Suprapubic skin (tissue), 4 donors: ENCODE measurements around the gene SCAMP1. TPM values are rescaled to one million over a fixed set of nuclear protein-coding genes. Genes with fewer than 3 reads are reported as not detected.

Experiments used
- DNase-seq, 2 donors: peaks; one replicate each; pipeline ENCODE4 v3.0.0-alpha.2; 2019; ENCODE audit warnings: low spot score in 2 of 2
- H3K27ac ChIP-seq: fragments of 200-600 bp; sonication (generic); one replicate; pipeline ENCODE4 v1.5.1; 2019
- H3K27me3 ChIP-seq: fragments of 200-600 bp; sonication (generic); one replicate; pipeline ENCODE4 v1.5.1; 2019
- H3K36me3 ChIP-seq: fragments of 200-600 bp; sonication (generic); one replicate; pipeline ENCODE4 v1.5.1; 2019
- H3K4me1 ChIP-seq: fragments of 200-600 bp; sonication (generic); one replicate; pipeline ENCODE4 v1.5.1; 2019
- H3K4me3 ChIP-seq: fragments of 200-600 bp; sonication (generic); one replicate; pipeline ENCODE4 v1.5.1; 2019; ENCODE audit warnings: mild to moderate bottlenecking
- H3K9me3 ChIP-seq: fragments of 200-600 bp; sonication (generic); one replicate; pipeline ENCODE4 v1.5.1; 2019
- EP300 ChIP-seq: sonication (generic); formaldehyde crosslinking; IDR thresholded peaks from one replicate; pipeline ENCODE4 v1.6.1; 2017; ENCODE audit warnings: antibody characterized with exemption
- POLR2A ChIP-seq, 2 donors: fragments of 450-650 bp; IDR thresholded peaks; one replicate each; pipeline ENCODE4 v1.6.1; 2017; ENCODE audit warnings: antibody characterized with exemption in 2 of 2, mild to moderate bottlenecking in 2 of 2, moderate library complexity in 2 of 2
- POLR2AphosphoS5 ChIP-seq, 3 donors: sonication (generic); formaldehyde crosslinking; IDR thresholded peaks; one replicate each; pipeline ENCODE4 v1.6.1; 2017; ENCODE audit warnings: antibody characterized with exemption in 3 of 3
- WGBS: methylation state at CpG from one replicate; pipeline ENCODE4 v1.1.5; 2018; 5-methylcytosine and 5-hydroxymethylcytosine counted together
- total RNA-seq, 4 donors: library from RNA; depleted of rRNA; stranded (reverse); fragments of >200 nt; gene quantifications; one replicate each; pipeline ENCODE4 v1.1.0, GENCODE V29; 2016
- TF ChIP-seq, protein P1 (sequence below), 2 donors: fragments of 200-600 bp in 1 of 2; fragments of 450-650 bp in 1 of 2; sonication (generic) in 1 of 2; IDR thresholded peaks; one replicate each; pipeline ENCODE4 v1.5.1; 2016 to 2019; ENCODE audit warnings: antibody characterized with exemption in 2 of 2, mild to moderate bottlenecking in 1 of 2, moderate library complexity in 1 of 2

Gene SCAMP1
- total RNA-seq, 4 donors from 2014 or later, result 21.2 to 34.6 (median 29.4) TPM

DNA sequence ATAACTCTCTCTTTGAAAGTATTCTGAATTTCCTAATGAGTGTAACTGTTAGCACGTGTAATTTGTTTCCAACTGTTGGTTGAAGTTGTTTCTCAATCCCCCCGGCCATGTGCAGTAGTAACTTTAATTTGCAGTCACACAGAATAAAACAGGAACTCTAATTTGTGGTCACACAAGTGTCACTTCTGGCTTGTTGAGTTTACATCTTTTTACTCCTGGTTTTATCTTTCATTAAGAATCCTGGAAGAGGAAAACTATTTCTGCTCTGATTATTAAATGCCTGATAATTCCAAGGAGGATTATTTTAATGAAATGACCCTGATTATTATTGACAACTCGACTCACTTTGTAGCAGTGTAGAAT, 1.2 kb downstream of the SCAMP1 start:
- Histone ChIP-seq H3K27ac (peak overlapping the region; percentile 90), H3K4me3 (peak overlapping the region; percentile 81), H3K9me3 (no peaks in the 10 kb centered on the region), H3K27me3 (no peaks in the 10 kb centered on the region), H3K4me1 (peaks cover 28% of the 10 kb centered on the region), H3K36me3 (no peaks in the 10 kb centered on the region)
- 10% methylated on average over 3 of the region's 3 CpGs for WGBS
- no peak for TF ChIP-seq POLR2AphosphoS5 (IDR thresholded peaks at IDR 0.05)
- no peak for TF ChIP-seq POLR2A (IDR thresholded peaks at IDR 0.05)
- TF ChIP-seq, protein P1, sequence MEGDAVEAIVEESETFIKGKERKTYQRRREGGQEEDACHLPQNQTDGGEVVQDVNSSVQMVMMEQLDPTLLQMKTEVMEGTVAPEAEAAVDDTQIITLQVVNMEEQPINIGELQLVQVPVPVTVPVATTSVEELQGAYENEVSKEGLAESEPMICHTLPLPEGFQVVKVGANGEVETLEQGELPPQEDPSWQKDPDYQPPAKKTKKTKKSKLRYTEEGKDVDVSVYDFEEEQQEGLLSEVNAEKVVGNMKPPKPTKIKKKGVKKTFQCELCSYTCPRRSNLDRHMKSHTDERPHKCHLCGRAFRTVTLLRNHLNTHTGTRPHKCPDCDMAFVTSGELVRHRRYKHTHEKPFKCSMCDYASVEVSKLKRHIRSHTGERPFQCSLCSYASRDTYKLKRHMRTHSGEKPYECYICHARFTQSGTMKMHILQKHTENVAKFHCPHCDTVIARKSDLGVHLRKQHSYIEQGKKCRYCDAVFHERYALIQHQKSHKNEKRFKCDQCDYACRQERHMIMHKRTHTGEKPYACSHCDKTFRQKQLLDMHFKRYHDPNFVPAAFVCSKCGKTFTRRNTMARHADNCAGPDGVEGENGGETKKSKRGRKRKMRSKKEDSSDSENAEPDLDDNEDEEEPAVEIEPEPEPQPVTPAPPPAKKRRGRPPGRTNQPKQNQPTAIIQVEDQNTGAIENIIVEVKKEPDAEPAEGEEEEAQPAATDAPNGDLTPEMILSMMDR (IDR thresholded peaks at IDR 0.05), result no peak
- no peak for TF ChIP-seq EP300
- DNase-seq, result no peak

DNA sequence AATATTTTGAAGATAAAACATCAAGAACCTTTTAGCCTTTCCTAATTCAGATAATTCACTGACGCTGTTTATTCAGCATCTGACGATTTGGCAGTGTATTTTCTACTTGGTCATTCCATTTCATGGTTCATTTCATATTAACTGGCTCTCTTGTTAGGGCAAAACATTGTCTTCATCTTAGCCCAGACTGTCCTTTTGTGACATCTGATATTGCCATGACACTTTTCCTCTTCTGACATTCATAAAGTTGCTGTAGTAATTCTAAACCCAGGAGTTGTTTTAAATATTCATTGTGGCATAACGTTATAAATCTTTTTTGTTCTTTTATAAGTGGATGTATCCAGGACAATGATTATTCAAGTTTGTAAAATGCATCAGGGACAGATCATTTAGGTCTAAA, 1.8 kb downstream of the SCAMP1 start:
- peaks cover 28% of the 10 kb centered on the region for H3K4me1 ChIP-seq
- H3K27ac ChIP-seq, result no peak overlapping the region
- no peak for DNase-seq
- WGBS, result 50% methylated on average over 3 of the region's 3 CpGs
- no peak overlapping the region for H3K4me3 ChIP-seq
- TF ChIP-seq, protein P1 (IDR thresholded peaks at IDR 0.05), result no peak
- TF ChIP-seq EP300, result no peak
- no peak for TF ChIP-seq POLR2A (IDR thresholded peaks at IDR 0.05)
- TF ChIP-seq POLR2AphosphoS5 (IDR thresholded peaks at IDR 0.05), result no peak
- no peaks in the 10 kb centered on the region for H3K9me3 ChIP-seq
- H3K36me3 ChIP-seq, result no peaks in the 10 kb centered on the region
- no peaks in the 10 kb centered on the region for H3K27me3 ChIP-seq

DNA sequence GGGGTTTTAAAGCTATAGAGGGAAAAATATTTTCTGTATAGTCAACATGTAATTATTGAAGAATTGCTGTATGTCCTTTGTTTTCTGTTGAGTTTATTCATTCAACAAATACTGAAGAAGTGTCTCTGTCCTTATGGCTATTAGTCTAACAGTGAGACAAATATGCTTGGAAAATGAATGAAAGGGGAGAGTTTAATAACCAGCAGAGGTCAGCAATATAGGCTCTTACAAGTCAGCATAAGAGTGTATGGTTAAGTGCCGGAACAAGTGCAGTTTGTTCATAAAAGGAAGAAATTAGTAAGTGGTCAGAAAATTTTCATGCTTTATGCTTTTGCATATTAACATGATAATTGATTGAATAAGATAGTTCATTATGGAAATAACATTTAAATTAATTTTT, 3.6 kb downstream of the SCAMP1 start:
- peaks cover 19% of the 10 kb centered on the region for H3K4me1 ChIP-seq
- no peak for DNase-seq

DNA sequence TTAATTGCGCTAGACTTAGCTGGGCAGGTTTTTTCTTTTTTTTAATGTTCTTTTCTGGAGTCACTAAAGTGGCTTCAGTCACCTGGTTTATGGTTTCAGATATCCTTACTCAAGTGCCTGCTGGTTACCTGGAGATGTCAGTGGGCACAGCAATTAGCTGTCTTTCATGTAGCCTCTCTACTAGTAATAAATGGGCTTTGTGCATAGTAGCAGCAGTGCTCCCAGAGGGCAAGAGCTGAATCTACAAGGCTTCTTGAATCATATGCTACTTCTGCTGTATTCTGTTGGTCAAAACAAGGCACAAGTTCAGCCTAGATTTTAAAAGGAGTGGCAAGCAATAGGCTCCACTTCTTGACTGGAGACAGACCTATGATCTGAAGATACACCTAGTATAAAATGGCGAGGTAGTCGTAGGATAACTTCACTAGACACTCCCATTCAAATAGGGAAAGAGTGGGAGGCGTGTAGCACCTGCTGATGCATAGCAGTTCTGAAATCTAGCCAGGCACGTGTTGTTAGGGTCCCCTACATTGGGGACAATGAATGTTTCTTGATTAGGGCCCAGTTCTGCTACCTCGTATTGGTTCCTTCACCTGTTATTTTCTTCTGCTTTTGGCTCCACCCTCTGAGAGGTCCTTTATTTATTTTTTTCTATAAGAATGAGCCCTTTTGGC, 7.0 kb downstream of the SCAMP1 start:
- Histone ChIP-seq H3K27ac (no peak overlapping the region), H3K27me3 (no peaks in the 10 kb centered on the region), H3K4me3 (no peak overlapping the region), H3K36me3 (no peaks in the 10 kb centered on the region), H3K9me3 (no peaks in the 10 kb centered on the region), H3K4me1 (peaks cover under 1% of the 10 kb centered on the region)
- 94% methylated on average over 6 of the region's 6 CpGs for WGBS
- TF ChIP-seq POLR2AphosphoS5 (IDR thresholded peaks at IDR 0.05) (no peak), POLR2A (IDR thresholded peaks at IDR 0.05) (no peak), EP300 (no peak)
- TF ChIP-seq, protein P1 (IDR thresholded peaks at IDR 0.05), result no peak
- DNase-seq, result no peak

More for the DNA sequence above, 3.6 kb downstream of the SCAMP1 start:
- Histone ChIP-seq H3K36me3 (no peaks in the 10 kb centered on the region), H3K4me3 (no peak overlapping the region), H3K27ac (no peak overlapping the region), H3K27me3 (no peaks in the 10 kb centered on the region), H3K9me3 (no peaks in the 10 kb centered on the region)
- TF ChIP-seq POLR2AphosphoS5 (IDR thresholded peaks at IDR 0.05), result no peak
- TF ChIP-seq EP300, result no peak
- TF ChIP-seq, protein P1 (IDR thresholded peaks at IDR 0.05), result no peak
- TF ChIP-seq POLR2A (IDR thresholded peaks at IDR 0.05), result no peak
- 92% methylated on average over 1 of the region's 1 CpG for WGBS

DNA sequence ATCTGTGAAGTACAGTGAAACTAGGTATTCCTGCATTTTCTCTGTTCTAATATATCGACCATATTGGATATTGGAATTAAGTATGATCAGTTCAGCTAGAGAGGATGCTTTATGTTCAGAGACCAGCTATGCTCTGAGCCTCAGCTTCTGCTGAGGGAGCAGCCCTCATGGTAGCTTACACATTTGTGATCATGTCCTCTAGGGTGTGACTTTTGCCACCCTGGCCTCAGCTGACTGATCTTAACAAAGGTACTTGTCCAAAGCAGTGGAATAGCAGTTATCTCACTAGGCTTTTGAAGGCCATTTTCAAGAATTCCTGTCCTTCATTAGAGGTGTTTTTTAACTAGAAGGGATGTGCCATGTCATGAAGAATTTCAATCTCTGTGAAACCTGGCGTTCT, 9.3 kb downstream of the SCAMP1 start:
- Histone ChIP-seq H3K36me3 (no peaks in the 10 kb centered on the region), H3K9me3 (no peaks in the 10 kb centered on the region), H3K4me3 (no peak overlapping the region), H3K4me1 (no peaks in the 10 kb centered on the region), H3K27ac (no peak overlapping the region), H3K27me3 (no peaks in the 10 kb centered on the region)
- DNase-seq, result no peak
- 100% methylated on average over 2 of the region's 2 CpGs for WGBS
- no peak for TF ChIP-seq EP300
- no peak for TF ChIP-seq POLR2AphosphoS5 (IDR thresholded peaks at IDR 0.05)
- TF ChIP-seq, protein P1 (IDR thresholded peaks at IDR 0.05), result no peak
